HepG2 (cell line): ENCODE measurements around the gene STRADB. TPM values are rescaled to one million over a fixed set of nuclear protein-coding genes. Genes with fewer than 3 reads are reported as not detected.

Source experiments
- BCL3 ChIP-seq: sonication (generic); formaldehyde crosslinking; IDR thresholded peaks from 2 replicates; pipeline ENCODE4 v1.5.1; 2020; ENCODE audit warnings: mild to moderate bottlenecking, missing genetic modification reagents, moderate library complexity
- CEBPG ChIP-seq: IDR thresholded peaks from 2 replicates; pipeline ENCODE4 v1.6.1; 2016
- ERF ChIP-seq: IDR thresholded peaks from 2 replicates; pipeline ENCODE4 v1.6.1; 2018; ENCODE audit warnings: missing biosample characterization, missing genetic modification reagents
- HINFP ChIP-seq: sonication (generic); formaldehyde crosslinking; IDR thresholded peaks from 2 replicates; pipeline ENCODE4 v1.4.0; 2020; ENCODE audit warnings: low read depth, mild to moderate bottlenecking, missing genetic modification reagents
- HOMEZ ChIP-seq: IDR thresholded peaks from 2 replicates; pipeline ENCODE4 v1.6.1; 2016; ENCODE audit warnings: low read depth
- IKZF5 ChIP-seq: IDR thresholded peaks from 2 replicates; pipeline ENCODE4 v1.6.1; 2018; ENCODE audit warnings: missing genetic modification reagents, mild to moderate bottlenecking, missing compliant biosample characterization
- RERE ChIP-seq: IDR thresholded peaks from 2 replicates; pipeline ENCODE4 v1.6.1; 2016; ENCODE audit warnings: low read depth, missing genetic modification reagents, missing compliant biosample characterization
- SOX6 ChIP-seq, 2 experiments: fragments of 450-650 bp in 1 of 2; sonication (generic) in 1 of 2; formaldehyde crosslinking in 1 of 2; IDR thresholded peaks; 2 replicates each; pipeline versions ENCODE4 v1.4.0 to v1.6.1; 2017 to 2020; ENCODE audit warnings: antibody characterized with exemption in 1 of 2, mild to moderate bottlenecking in 1 of 2, missing genetic modification reagents in 1 of 2
- TBX2 ChIP-seq: sonication (generic); formaldehyde crosslinking; IDR thresholded peaks from 2 replicates; pipeline ENCODE4 v1.5.0; 2020; ENCODE audit warnings: missing genetic modification reagents, mild to moderate bottlenecking, borderline replicate concordance
- TCF7 ChIP-seq: sonication (generic); IDR thresholded peaks from 2 replicates; pipeline ENCODE4 v1.6.1; 2016; ENCODE audit warnings: antibody characterized with exemption, low read depth
- ZBTB37 ChIP-seq: sonication (generic); formaldehyde crosslinking; IDR thresholded peaks from 2 replicates; pipeline ENCODE4 v1.4.0; 2020; ENCODE audit warnings: mild to moderate bottlenecking, missing genetic modification reagents
- ZBTB7B ChIP-seq: sonication (generic); formaldehyde crosslinking; IDR thresholded peaks from 2 replicates; pipeline ENCODE4 v1.4.0; 2020; ENCODE audit warnings: missing genetic modification reagents
- ZNF33B ChIP-seq: sonication (generic); formaldehyde crosslinking; IDR thresholded peaks from 2 replicates; pipeline ENCODE4 v1.5.1; 2020; ENCODE audit warnings: mild to moderate bottlenecking, missing genetic modification reagents
- ZNF501 ChIP-seq: sonication (generic); formaldehyde crosslinking; IDR thresholded peaks from 2 replicates; pipeline ENCODE4 v1.5.1; 2020; ENCODE audit warnings: mild to moderate bottlenecking, moderate library complexity, missing genetic modification reagents
- ZNF691 ChIP-seq: sonication (generic); formaldehyde crosslinking; IDR thresholded peaks from 2 replicates; pipeline ENCODE4 v1.4.0; 2020; ENCODE audit warnings: missing genetic modification reagents, low read depth, mild to moderate bottlenecking, borderline replicate concordance
- polyA plus RNA-seq, 8 experiments: library from polyadenylated mRNA; depleted of rRNA in 3 of 8; stranded (reverse) in 7 of 8; unstranded in 1 of 8; fragments of >200 nt; fragmentation: Illumina TruSeq in 4 of 8; extraction: Trizol in 4 of 8; gene quantifications; 2 replicates each; pipeline versions ENCODE4 v1.2.1 to v1.2.3, GENCODE V29; 2011 to 2016; ENCODE audit warnings: low read depth in 4 of 8, missing spikeins in 1 of 8, mixed read lengths in 1 of 8; ENCODE audit not compliant: insufficient read depth in 1 of 8
- total RNA-seq, 5 experiments: library from RNA; depleted of rRNA; stranded (reverse); fragments of >200 nt; fragmentation: Illumina TruSeq; extraction: Trizol; gene quantifications; 2 replicates each; pipeline ENCODE4 v1.2.3, GENCODE V29; 2016; ENCODE audit warnings: low read depth in 1 of 5

The STRADB gene
- total and polyA plus RNA-seq, 2 of the 13 experiments (the other 11 are each of a cell fraction or from before 2014, with no cell fraction given) = 34.1 to 66.6 TPM

- TF ChIP-seq ZBTB7B (CRISPR knock-in tag) (peak; percentile 31; the same call in 1 of the 2 replicates), IKZF5 (CRISPR knock-in tag) (peak; percentile 59; the same call in 1 of the 2 replicates), TBX2 (CRISPR knock-in tag) (peak; percentile 86), CEBPG (CRISPR knock-in tag) (0 out of 2 replicates have a peak, but pooled peaks have one; percentile 29), ZNF691 (CRISPR knock-in tag) (no peak), ZBTB37 (CRISPR knock-in tag) (peak; percentile 67), HOMEZ (CRISPR knock-in tag) (0 out of 2 replicates have a peak, but pooled peaks have one; percentile 13), ZNF33B (CRISPR knock-in tag) (no peak), SOX6 (IDR thresholded peaks at IDR 0.05) (no peak), SOX6 (CRISPR knock-in tag; IDR thresholded peaks at IDR 0.05) (peak; percentile 78), HINFP (0 out of 2 replicates have a peak, but pooled peaks have one; percentile 54), BCL3 (CRISPR knock-in tag) (no peak), ERF (CRISPR knock-in tag) (peak; percentile 48; the same call in 1 of the 2 replicates), TCF7 (peak; percentile 39; the same call in 1 of the 2 replicates), ZNF501 (CRISPR knock-in tag) (no peak), RERE (CRISPR knock-in tag) (no peak)
These were observed 18.0 kb upstream of the STRADB start (continued) for GRCh38 chr2:201433394-201433995.
